GM21825 (cell line): ENCODE data around the gene GCM1.

Experiments used
- ATAC-seq: cut with Tn5 transposase; IDR thresholded peaks from one replicate; pipeline ENCODE4 v1.9.1; 2021; ENCODE audit warnings: mild to moderate bottlenecking, moderate library complexity; ENCODE audit not compliant: unreplicated experiment

Gene GCM1

GRCh38 chr6:53109612-53110011 lies 39.0 kb downstream of the GCM1 start:
- ATAC-seq = no peak

DNA sequence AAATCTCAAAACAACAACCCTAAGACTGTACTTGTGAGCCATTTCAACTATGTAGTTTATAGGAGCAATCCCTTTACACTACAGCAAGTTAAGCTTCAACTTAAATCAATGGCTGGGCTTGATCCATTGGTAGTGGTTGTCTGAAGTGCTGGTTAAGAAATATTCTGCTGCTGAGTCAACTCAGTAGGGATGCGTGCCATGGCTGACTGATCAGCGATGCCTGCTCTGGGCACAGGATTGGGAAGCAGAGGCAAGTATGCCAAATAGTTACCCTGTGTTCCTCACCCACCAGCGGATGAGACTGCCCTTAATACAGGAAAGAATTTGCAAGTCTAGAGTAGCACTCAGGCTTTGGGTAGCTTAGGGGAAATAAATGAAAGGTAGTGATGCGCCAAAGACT lies 41.5 kb downstream of the GCM1 start:
- ATAC-seq = no peak

- no peak for ATAC-seq
Observed at GRCh38 chr6:53104916-53105315, 43.7 kb downstream of the GCM1 start.

DNA sequence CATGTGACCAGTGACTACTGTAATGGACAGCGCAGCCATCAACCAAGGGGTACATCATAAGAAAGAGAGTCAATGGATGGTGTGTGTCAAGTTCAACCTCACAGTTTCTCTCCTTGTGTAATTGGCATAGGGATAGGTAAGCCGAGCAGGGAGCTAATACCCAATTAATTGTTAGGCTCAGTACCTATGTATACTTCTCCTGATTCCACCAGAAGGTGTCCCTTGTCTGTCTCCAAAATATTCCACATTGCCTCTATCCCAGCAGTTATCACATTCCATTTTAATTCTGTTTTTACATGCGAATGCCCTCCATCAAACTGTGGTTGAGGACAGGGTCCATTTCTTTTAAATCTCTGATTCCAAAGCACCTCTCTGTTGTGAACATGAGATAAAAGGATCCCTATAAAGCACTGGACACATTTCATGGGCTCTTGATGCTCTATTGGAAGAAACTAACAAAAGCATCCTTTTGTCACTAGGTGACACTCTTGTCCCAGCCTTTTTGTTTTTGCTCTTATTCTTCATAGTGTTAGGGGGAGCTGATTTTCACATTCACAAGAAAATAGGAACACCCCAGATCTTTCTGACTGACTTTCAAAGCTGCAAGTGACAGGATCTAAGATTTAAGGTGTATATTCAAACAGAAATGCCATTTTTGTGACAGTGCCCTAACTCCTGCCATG lies 44.5 kb downstream of the GCM1 start:
- no peak for ATAC-seq

DNA sequence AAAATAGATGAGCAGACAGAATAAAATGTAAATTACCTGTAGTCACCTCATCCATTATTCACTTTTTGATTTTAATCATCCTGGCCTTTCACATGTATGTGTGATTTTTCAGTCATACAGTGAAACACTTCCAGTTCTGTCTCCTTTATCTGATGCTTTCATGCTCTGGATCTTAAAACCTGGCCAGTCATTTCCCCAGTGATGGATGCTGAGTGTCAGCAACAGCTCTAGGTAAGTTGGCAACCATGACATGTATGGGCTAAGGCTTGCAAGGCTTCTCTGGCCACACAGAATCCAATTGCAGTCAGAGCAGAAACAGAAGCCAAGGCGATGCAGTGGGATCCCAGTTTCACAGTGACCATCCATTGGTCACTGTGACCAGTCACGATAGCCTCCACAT lies 47.6 kb downstream of the GCM1 start:
- no peak for ATAC-seq

DNA sequence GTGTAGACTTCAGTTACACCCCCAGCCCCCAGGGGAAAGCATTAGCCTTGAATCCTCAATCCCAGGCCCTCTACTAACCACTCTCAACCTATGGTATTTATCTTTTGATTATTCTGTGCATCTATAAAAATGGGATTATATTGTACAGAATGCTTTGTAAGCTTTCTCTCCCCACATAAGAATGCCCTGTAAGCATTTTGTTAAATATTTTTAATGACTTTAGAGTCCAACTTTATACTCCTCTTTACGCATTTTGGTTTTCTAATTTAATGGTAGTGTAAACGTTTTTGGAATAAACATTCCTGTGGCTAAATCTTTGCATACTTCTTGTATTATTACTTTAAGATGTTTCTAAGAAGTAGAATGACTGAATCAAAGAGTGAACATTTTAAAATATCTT lies 48.1 kb downstream of the GCM1 start:
- ATAC-seq = no peak

GRCh38 chr6:53095716-53096115 lies 52.9 kb downstream of the GCM1 start:
- no peak for ATAC-seq

DNA sequence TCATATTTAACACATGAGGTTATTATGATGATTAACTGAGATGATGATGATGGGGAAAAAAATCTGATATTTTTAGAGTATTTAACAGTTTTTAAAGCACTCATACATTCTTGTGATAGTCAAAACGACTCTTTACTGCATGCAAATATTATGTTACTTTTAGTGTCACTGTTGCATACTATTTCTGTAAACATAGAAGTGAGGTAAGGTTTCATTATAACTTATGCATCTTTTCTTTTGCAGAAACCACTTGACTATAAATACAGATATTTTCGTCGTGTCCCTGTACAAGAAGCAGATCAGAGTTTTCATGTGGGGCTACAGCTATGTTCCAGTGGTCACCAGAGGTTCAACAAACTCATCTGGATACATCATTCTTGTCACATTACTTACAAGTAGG lies 53.4 kb downstream of the GCM1 start:
- ATAC-seq = no peak

GRCh38 chr6:53090576-53090975 lies 58.1 kb downstream of the GCM1 start:
- ATAC-seq = no peak

DNA sequence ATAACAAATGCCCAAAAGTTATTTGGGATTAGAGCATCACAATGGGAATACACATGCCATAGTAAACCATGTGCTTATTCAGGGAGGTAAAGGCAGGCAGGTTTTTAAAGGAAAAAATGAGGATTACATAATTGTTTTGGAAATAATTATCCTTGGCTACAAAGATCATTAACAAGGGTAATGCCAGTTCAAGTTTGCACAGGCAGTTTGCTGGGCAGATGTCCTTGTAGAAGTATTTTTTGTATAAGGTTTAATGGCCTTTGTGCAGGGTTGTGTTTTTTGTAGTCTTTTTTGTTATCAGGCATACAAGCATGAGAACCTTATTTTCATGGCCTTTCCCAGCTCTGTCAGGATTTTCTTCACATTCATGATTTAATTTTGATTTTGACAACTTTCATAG lies 58.7 kb downstream of the GCM1 start:
- ATAC-seq = no peak

- ATAC-seq = no peak
Observed at GRCh38 chr6:53086302-53086701, 62.3 kb downstream of the GCM1 start.

GRCh38 chr6:53080813-53081212 lies 67.8 kb downstream of the GCM1 start:
- ATAC-seq = no peak
